ENCODE data around the gene MYO15B. TPM values are rescaled to one million over a fixed set of nuclear protein-coding genes. Genes with fewer than 3 reads are reported as not detected.

Gene MYO15B
- total RNA-seq, 1 experiment from 2014 or later = 7.1 TPM

DNA sequence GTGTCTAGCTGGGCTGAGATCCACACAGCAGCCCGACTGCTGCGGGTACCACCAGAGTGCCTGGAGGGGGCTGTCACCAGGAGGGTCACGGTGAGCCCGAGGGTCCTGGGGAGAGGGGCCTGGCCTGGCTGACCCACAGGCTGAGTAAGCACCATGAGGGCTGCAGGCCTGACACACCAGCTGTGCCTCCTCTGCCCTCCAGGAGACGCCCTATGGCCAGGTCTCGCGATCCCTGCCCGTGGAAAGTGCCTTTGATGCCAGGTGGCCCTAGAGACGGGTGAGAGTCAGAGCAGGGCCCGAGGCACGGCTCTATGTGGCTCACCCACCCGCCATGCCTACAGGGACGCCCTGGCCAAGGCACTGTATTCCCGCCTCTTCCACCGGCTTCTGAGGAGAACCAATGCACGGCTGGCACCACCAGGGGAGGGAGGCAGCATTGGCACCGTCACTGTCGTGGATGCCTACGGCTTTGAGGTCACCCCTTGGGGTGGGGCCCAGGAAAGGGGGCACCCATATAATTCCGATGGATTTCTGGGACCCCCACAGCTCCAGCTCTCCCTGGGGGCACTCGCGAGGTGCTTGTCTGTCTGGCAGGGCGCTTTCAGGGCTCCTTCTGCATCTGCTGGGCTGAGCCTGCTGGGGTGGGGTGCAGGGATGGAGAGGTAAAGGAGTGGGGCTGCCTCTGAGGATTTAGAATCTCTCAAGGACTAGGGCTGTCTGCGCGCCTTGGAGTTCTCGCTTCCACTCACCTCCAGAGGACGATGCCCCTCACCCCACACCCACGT is 7.1 kb downstream of the MYO15B start:
- ATAC-seq = peak; percentile 34
- H4K20me1 ChIP-seq (ENCODE audit: low read length) = no peaks in the 10 kb centered on the region
- H2AFZ ChIP-seq (ENCODE audit: low read length) = no peak overlapping the region
- peaks cover 2% of the 10 kb centered on the region; the same call in 1 of the 2 replicates for H3K4me1 ChIP-seq (ENCODE audit: insufficient read depth, low read length)
- no peaks in the 10 kb centered on the region for H3K79me2 ChIP-seq (ENCODE audit: low read length)
- BruUV-seq (replicated peaks) = no TSS peak
- no peak overlapping the region for H3K27ac ChIP-seq (ENCODE audit: low read length)
- no peak overlapping the region for H3K4me2 ChIP-seq (ENCODE audit: low read length)
- DNase-seq = no peak
- H3K27me3 ChIP-seq (ENCODE audit: low read length) = no peaks in the 10 kb centered on the region
- no peak for TF ChIP-seq EZH2phosphoT487 (IDR thresholded peaks at IDR 0.05; ENCODE audit: borderline replicate concordance, low read length)
- no peak for TF ChIP-seq EZH2 (IDR thresholded peaks at IDR 0.05; ENCODE audit: low read length, unreplicated experiment)
- TF ChIP-seq, protein P1, sequence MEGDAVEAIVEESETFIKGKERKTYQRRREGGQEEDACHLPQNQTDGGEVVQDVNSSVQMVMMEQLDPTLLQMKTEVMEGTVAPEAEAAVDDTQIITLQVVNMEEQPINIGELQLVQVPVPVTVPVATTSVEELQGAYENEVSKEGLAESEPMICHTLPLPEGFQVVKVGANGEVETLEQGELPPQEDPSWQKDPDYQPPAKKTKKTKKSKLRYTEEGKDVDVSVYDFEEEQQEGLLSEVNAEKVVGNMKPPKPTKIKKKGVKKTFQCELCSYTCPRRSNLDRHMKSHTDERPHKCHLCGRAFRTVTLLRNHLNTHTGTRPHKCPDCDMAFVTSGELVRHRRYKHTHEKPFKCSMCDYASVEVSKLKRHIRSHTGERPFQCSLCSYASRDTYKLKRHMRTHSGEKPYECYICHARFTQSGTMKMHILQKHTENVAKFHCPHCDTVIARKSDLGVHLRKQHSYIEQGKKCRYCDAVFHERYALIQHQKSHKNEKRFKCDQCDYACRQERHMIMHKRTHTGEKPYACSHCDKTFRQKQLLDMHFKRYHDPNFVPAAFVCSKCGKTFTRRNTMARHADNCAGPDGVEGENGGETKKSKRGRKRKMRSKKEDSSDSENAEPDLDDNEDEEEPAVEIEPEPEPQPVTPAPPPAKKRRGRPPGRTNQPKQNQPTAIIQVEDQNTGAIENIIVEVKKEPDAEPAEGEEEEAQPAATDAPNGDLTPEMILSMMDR (conservative IDR thresholded peaks at IDR 0.05; ENCODE audit: low read depth, low read length) = no peak; the same call in 1 of the 2 replicates
- H3K4me3 ChIP-seq (ENCODE audit: low read length) = no peak overlapping the region
- H3K9me2 ChIP-seq (replicated peaks; ENCODE audit: low read length) = no peaks in the 10 kb centered on the region
- no peaks in the 10 kb centered on the region for H3K9me3 ChIP-seq (ENCODE audit: low read length)
- H3K9ac ChIP-seq (ENCODE audit: low read length) = no peak overlapping the region
- ChIA-PET CTCF (interaction anchor here (0.8 to 1.0 kb wide), 2 partner anchors 38 to 39 kb away, joined by 4 to 5 read pairs; partner anchors contain the start of gene SMIM5), POLR2A (ENCODE audit: unreplicated experiment) (no interaction called here)
- no peaks in the 10 kb centered on the region for H3F3A ChIP-seq (ENCODE audit: low read length, unreplicated experiment)
- intact Hi-C loops (cut with micrococcal nuclease) = no loop called here
- no peaks in the 10 kb centered on the region for H3K36me3 ChIP-seq (ENCODE audit: low read depth, low read length)

DNA sequence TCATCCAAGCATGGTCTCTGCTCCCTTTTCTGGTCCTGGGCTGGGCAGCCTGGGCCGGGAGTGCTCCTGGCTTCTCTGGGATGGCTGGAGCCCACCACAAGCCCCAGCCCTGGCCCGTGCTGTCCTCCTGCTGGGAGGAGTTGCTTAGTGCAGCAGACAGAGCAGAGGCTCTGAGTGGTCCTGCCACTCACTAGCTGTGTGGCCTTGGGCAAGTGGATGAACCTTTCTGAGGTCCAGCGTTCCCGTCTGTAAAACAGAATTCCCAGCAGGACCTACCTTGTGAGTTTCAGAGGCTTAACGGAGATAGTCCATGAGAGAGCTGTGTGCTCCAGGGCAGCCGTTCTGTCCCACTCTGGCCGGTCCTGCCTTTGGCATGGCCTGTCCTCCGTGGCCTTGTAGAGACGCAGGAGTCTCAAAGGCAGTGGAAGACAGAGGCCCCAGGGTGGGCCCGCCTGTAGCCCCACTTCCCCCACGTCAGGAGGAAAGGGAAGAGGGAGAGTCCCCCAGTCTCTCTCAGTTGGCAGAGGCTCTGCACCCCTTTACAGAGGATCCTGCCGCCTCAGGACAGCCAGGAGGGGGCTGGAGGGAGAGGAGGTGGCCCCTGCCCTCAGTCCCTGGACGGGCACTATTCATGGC is 7.8 kb downstream of the MYO15B start:
- POLR2A ChIA-PET (ENCODE audit: unreplicated experiment) = no interaction called here
- Histone ChIP-seq H3K9me2 (replicated peaks; ENCODE audit: low read length) (no peaks in the 10 kb centered on the region), H3K27ac (ENCODE audit: low read length) (no peak overlapping the region), H3K4me3 (ENCODE audit: low read length) (no peak overlapping the region), H3K4me2 (ENCODE audit: low read length) (no peak overlapping the region), H3K4me1 (ENCODE audit: insufficient read depth, low read length) (peaks cover 3% of the 10 kb centered on the region), H3K36me3 (ENCODE audit: low read depth, low read length) (no peaks in the 10 kb centered on the region), H3F3A (ENCODE audit: low read length, unreplicated experiment) (no peaks in the 10 kb centered on the region), H3K9me3 (ENCODE audit: low read length) (no peaks in the 10 kb centered on the region), H4K20me1 (ENCODE audit: low read length) (no peaks in the 10 kb centered on the region), H3K79me2 (ENCODE audit: low read length) (no peaks in the 10 kb centered on the region), H2AFZ (ENCODE audit: low read length) (no peak overlapping the region), H3K9ac (ENCODE audit: low read length) (no peak overlapping the region), H3K27me3 (ENCODE audit: low read length) (no peaks in the 10 kb centered on the region)
- no TSS peak for BruUV-seq (replicated peaks)
- TF ChIP-seq EZH2 (IDR thresholded peaks at IDR 0.05; ENCODE audit: low read length, unreplicated experiment) = no peak
- no peak for TF ChIP-seq EZH2phosphoT487 (IDR thresholded peaks at IDR 0.05; ENCODE audit: borderline replicate concordance, low read length)
- TF ChIP-seq, protein P1 (conservative IDR thresholded peaks at IDR 0.05; ENCODE audit: low read depth, low read length) = no peak
- ATAC-seq = no peak
- CTCF ChIA-PET = no interaction called here
- intact Hi-C loops (cut with micrococcal nuclease) = no loop called here
- DNase-seq = no peak

DNA sequence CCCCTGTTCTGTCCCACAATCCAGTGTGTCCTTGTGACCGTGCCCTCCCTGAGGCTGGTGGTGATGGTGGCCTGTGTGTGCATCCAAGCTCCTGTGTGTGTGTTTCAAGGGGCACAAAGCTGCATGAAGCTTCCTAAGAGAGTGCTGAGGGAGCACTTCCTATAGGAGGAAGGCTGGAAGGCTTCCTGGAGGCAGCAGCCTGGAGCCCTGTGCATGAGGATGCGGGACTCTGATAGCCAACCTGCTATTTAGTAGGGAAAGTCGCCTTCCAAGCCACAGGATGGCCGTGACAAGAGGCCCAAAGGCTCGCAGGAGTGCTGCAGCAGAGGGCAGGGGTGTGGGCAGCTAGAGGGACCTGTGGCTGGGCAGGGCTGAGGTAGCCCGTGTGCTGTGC is 8.3 kb downstream of the MYO15B start:
- no peak overlapping the region for H2AFZ ChIP-seq (ENCODE audit: low read length)
- ChIA-PET CTCF (no interaction called here), POLR2A (ENCODE audit: unreplicated experiment) (no interaction called here)
- no peak overlapping the region for H3K4me2 ChIP-seq (ENCODE audit: low read length)
- H3F3A ChIP-seq (ENCODE audit: low read length, unreplicated experiment) = no peaks in the 10 kb centered on the region
- H3K4me1 ChIP-seq (ENCODE audit: insufficient read depth, low read length) = peaks cover 7% of the 10 kb centered on the region
- no TSS peak for BruUV-seq (replicated peaks)
- H3K9ac ChIP-seq (ENCODE audit: low read length) = no peak overlapping the region
- H4K20me1 ChIP-seq (ENCODE audit: low read length) = no peaks in the 10 kb centered on the region
- no peak for ATAC-seq
- no peaks in the 10 kb centered on the region for H3K79me2 ChIP-seq (ENCODE audit: low read length)
- H3K27ac ChIP-seq (ENCODE audit: low read length) = no peak overlapping the region
- H3K9me3 ChIP-seq (ENCODE audit: low read length) = no peaks in the 10 kb centered on the region
- DNase-seq = no peak
- H3K27me3 ChIP-seq (ENCODE audit: low read length) = no peaks in the 10 kb centered on the region
- no peak overlapping the region for H3K4me3 ChIP-seq (ENCODE audit: low read length)
- intact Hi-C loops (cut with micrococcal nuclease) = no loop called here
- no peaks in the 10 kb centered on the region for H3K9me2 ChIP-seq (replicated peaks; ENCODE audit: low read length)
- TF ChIP-seq EZH2 (IDR thresholded peaks at IDR 0.05; ENCODE audit: low read length, unreplicated experiment) = no peak
- TF ChIP-seq, protein P1 (conservative IDR thresholded peaks at IDR 0.05; ENCODE audit: low read depth, low read length) = no peak
- no peak for TF ChIP-seq EZH2phosphoT487 (IDR thresholded peaks at IDR 0.05; ENCODE audit: borderline replicate concordance, low read length)
- no peaks in the 10 kb centered on the region for H3K36me3 ChIP-seq (ENCODE audit: low read depth, low read length)

Measured in PC-3 (cell line).